HepG2 (cell line): ENCODE results near the gene KATNAL1. TPM values are rescaled to one million over a fixed set of nuclear protein-coding genes. Genes with fewer than 3 reads are reported as not detected.

Source experiments
- MXI1 ChIP-seq: IDR thresholded peaks from 3 replicates; pipeline ENCODE4 v1.6.1; 2012; ENCODE audit warnings: low read depth, low read length, inconsistent platforms, borderline replicate concordance
- PATZ1 ChIP-seq: sonication (generic); formaldehyde crosslinking; IDR thresholded peaks from 2 replicates; pipeline ENCODE4 v1.4.0; 2020; ENCODE audit warnings: missing genetic modification reagents
- RAD51 ChIP-seq: fragments of 450-650 bp; IDR thresholded peaks from 2 replicates; pipeline ENCODE4 v1.6.1; 2016; ENCODE audit warnings: borderline replicate concordance
- SAP130 ChIP-seq: IDR thresholded peaks from 2 replicates; pipeline ENCODE4 v1.6.1; 2016; ENCODE audit warnings: low read depth
- TARDBP ChIP-seq: sonication (generic); formaldehyde crosslinking; IDR thresholded peaks from 2 replicates; pipeline ENCODE4 v1.8.0; 2022; ENCODE audit warnings: mild to moderate bottlenecking, missing genetic modification reagents
- WIZ ChIP-seq: sonication (generic); formaldehyde crosslinking; IDR thresholded peaks from 2 replicates; pipeline ENCODE4 v1.5.1; 2020; ENCODE audit warnings: mild to moderate bottlenecking, missing genetic modification reagents
- ZNF121 ChIP-seq: sonication (generic); formaldehyde crosslinking; IDR thresholded peaks from 2 replicates; pipeline ENCODE4 v1.5.0; 2020; ENCODE audit warnings: mild to moderate bottlenecking, missing genetic modification reagents
- ZNF292 ChIP-seq: sonication (generic); formaldehyde crosslinking; IDR thresholded peaks from 2 replicates; pipeline ENCODE4 v1.8.1; 2022; ENCODE audit warnings: mild to moderate bottlenecking, low read depth, missing genetic modification reagents, borderline replicate concordance
- ZNF512 ChIP-seq: sonication (generic); formaldehyde crosslinking; IDR thresholded peaks from 2 replicates; pipeline ENCODE4 v1.4.0; 2020; ENCODE audit warnings: mild to moderate bottlenecking, missing genetic modification reagents
- ZNF678 ChIP-seq: sonication (generic); formaldehyde crosslinking; IDR thresholded peaks from 2 replicates; pipeline ENCODE4 v1.4.0; 2020; ENCODE audit warnings: mild to moderate bottlenecking, missing genetic modification reagents
- ZNF788 ChIP-seq: sonication (generic); formaldehyde crosslinking; IDR thresholded peaks from 2 replicates; pipeline ENCODE4 v1.5.0; 2020; ENCODE audit warnings: mild to moderate bottlenecking, missing genetic modification reagents, borderline replicate concordance
- polyA plus RNA-seq, 8 experiments: library from polyadenylated mRNA; depleted of rRNA in 3 of 8; stranded (reverse) in 7 of 8; unstranded in 1 of 8; fragments of >200 nt; fragmentation: Illumina TruSeq in 4 of 8; extraction: Trizol in 4 of 8; gene quantifications; 2 replicates each; pipeline versions ENCODE4 v1.2.1 to v1.2.3, GENCODE V29; 2011 to 2016; ENCODE audit warnings: low read depth in 4 of 8, missing spikeins in 1 of 8, mixed read lengths in 1 of 8; ENCODE audit not compliant: insufficient read depth in 1 of 8
- total RNA-seq, 5 experiments: library from RNA; depleted of rRNA; stranded (reverse); fragments of >200 nt; fragmentation: Illumina TruSeq; extraction: Trizol; gene quantifications; 2 replicates each; pipeline ENCODE4 v1.2.3, GENCODE V29; 2016; ENCODE audit warnings: low read depth in 1 of 5
- TF ChIP-seq, protein P1 (sequence below): IDR thresholded peaks from 2 replicates; pipeline ENCODE4 v1.6.1; 2016; ENCODE audit warnings: missing biosample characterization, missing genetic modification reagents, low read depth
- TF ChIP-seq, protein P2 (sequence below): sonication (generic); formaldehyde crosslinking; IDR thresholded peaks from 2 replicates; pipeline ENCODE4 v1.5.0; 2020; ENCODE audit warnings: mild to moderate bottlenecking, missing genetic modification reagents, borderline replicate concordance

KATNAL1 gene
- total and polyA plus RNA-seq, 2 of the 13 experiments (the other 11 are each of a cell fraction or from before 2014, with no cell fraction given): 3.2 to 11.8 TPM

GRCh38 chr13:30307194-30307970, at the start of gene KATNAL1 (continued):
- no peak for TF ChIP-seq ZNF512 (CRISPR knock-in tag)
- peak; percentile 74 for TF ChIP-seq SAP130
- peak; percentile 15; the same call in 1 of the 2 replicates for TF ChIP-seq TARDBP (CRISPR knock-in tag)
- TF ChIP-seq WIZ (CRISPR knock-in tag): peak; percentile 79; the same call in 1 of the 2 replicates
- TF ChIP-seq RAD51: no peak
- peak; percentile 86 for TF ChIP-seq PATZ1
- peak; percentile 8; the same call in 1 of the 2 replicates for TF ChIP-seq ZNF678 (CRISPR knock-in tag)
- TF ChIP-seq MXI1: peak; percentile 74; the same call in 2 of the 3 replicates
- peak; percentile 83; the same call in 1 of the 2 replicates for TF ChIP-seq ZNF292
- TF ChIP-seq, protein P1, sequence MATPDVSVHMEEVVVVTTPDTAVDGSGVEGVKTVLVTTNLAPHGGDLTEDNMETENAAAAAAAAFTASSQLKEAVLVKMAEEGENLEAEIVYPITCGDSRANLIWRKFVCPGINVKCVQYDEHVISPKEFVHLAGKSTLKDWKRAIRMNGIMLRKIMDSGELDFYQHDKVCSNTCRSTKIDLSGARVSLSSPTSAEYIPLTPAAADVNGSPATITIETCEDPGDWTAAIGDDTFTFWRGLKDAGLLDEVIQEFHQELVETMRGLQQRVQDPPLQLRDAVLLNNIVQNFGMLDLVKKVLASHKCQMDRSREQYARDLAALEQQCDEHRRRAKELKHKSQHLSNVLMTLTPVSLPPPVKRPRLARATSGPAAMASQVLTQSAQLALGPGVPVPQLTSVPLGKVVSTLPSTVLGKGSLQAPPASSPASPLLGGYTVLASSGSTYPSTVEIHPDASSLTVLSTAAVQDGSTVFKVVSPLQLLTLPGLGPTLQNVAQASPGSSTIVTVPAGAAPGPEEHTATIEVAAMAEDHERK (CRISPR knock-in tag): 0 out of 2 replicates have a peak, but pooled peaks have one; percentile 15
- TF ChIP-seq ZNF121 (CRISPR knock-in tag): no peak
- TF ChIP-seq, protein P2, sequence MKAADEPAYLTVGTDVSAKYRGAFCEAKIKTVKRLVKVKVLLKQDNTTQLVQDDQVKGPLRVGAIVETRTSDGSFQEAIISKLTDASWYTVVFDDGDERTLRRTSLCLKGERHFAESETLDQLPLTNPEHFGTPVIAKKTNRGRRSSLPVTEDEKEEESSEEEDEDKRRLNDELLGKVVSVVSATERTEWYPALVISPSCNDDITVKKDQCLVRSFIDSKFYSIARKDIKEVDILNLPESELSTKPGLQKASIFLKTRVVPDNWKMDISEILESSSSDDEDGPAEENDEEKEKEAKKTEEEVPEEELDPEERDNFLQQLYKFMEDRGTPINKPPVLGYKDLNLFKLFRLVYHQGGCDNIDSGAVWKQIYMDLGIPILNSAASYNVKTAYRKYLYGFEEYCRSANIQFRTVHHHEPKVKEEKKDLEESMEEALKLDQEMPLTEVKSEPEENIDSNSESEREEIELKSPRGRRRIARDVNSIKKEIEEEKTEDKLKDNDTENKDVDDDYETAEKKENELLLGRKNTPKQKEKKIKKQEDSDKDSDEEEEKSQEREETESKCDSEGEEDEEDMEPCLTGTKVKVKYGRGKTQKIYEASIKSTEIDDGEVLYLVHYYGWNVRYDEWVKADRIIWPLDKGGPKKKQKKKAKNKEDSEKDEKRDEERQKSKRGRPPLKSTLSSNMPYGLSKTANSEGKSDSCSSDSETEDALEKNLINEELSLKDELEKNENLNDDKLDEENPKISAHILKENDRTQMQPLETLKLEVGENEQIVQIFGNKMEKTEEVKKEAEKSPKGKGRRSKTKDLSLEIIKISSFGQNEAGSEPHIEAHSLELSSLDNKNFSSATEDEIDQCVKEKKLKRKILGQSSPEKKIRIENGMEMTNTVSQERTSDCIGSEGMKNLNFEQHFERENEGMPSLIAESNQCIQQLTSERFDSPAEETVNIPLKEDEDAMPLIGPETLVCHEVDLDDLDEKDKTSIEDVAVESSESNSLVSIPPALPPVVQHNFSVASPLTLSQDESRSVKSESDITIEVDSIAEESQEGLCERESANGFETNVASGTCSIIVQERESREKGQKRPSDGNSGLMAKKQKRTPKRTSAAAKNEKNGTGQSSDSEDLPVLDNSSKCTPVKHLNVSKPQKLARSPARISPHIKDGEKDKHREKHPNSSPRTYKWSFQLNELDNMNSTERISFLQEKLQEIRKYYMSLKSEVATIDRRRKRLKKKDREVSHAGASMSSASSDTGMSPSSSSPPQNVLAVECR (CRISPR knock-in tag): peak; percentile 91
- TF ChIP-seq ZNF788 (CRISPR knock-in tag): peak; percentile 12; the same call in 1 of the 2 replicates
